ENCODE data around the gene TNFRSF19. TPM values are rescaled to one million over a fixed set of nuclear protein-coding genes. Genes with fewer than 3 reads are reported as not detected.

Gene TNFRSF19
- total RNA-seq, 1 donor from 2014 or later: 1.6 TPM

GRCh38 chr13:23715092-23715761, 145.0 kb downstream of the TNFRSF19 start:
- Mint-ChIP-seq H3K4me3 (ENCODE audit: unreplicated experiment) (no peak overlapping the region), H3K4me1 (ENCODE audit: unreplicated experiment) (peaks cover 2% of the 10 kb centered on the region), H3K27me3 (ENCODE audit: unreplicated experiment) (peaks cover 3% of the 10 kb centered on the region), H3K9me3 (ENCODE audit: unreplicated experiment) (peaks cover 15% of the 10 kb centered on the region), H3K27ac (ENCODE audit: unreplicated experiment) (no peak overlapping the region), H3K36me3 (ENCODE audit: unreplicated experiment) (peaks cover 2% of the 10 kb centered on the region)
- TF ChIP-seq, protein P1, sequence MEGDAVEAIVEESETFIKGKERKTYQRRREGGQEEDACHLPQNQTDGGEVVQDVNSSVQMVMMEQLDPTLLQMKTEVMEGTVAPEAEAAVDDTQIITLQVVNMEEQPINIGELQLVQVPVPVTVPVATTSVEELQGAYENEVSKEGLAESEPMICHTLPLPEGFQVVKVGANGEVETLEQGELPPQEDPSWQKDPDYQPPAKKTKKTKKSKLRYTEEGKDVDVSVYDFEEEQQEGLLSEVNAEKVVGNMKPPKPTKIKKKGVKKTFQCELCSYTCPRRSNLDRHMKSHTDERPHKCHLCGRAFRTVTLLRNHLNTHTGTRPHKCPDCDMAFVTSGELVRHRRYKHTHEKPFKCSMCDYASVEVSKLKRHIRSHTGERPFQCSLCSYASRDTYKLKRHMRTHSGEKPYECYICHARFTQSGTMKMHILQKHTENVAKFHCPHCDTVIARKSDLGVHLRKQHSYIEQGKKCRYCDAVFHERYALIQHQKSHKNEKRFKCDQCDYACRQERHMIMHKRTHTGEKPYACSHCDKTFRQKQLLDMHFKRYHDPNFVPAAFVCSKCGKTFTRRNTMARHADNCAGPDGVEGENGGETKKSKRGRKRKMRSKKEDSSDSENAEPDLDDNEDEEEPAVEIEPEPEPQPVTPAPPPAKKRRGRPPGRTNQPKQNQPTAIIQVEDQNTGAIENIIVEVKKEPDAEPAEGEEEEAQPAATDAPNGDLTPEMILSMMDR (IDR thresholded peaks at IDR 0.05): no peak
- DNase-seq (ENCODE audit: extremely low spot score, unreplicated experiment): no peak

- Mint-ChIP-seq H3K27me3 (ENCODE audit: unreplicated experiment) (peaks cover 3% of the 10 kb centered on the region), H3K9me3 (ENCODE audit: unreplicated experiment) (peaks cover 15% of the 10 kb centered on the region)
Observed at GRCh38 chr13:23715762-23716235, 145.6 kb downstream of the TNFRSF19 start.

DNA sequence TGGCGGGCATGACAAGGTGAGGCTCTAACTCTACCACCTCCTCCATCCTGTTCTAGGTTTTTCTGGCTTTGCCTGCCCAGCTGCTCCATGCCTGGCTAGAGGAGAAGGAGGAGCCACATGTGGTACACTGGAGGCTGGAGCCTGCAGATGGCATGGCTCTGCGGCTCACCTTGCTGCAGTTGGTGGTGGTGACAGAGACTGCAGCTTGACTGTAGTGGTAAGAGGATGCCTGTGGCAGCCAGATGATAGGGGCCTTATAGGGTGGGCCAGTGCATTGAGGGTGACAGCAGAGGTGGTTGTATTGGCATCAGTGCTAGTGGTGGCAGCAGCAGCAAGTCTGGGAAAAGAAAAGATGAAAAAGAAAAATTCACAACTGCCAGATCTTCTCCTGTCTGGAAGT, 146.2 kb downstream of the TNFRSF19 start:
- peaks cover 15% of the 10 kb centered on the region for H3K9me3 Mint-ChIP-seq (ENCODE audit: unreplicated experiment)
- peaks cover 2% of the 10 kb centered on the region for H3K36me3 Mint-ChIP-seq (ENCODE audit: unreplicated experiment)
- H3K27me3 Mint-ChIP-seq (ENCODE audit: unreplicated experiment): peaks cover 3% of the 10 kb centered on the region
- H3K4me3 Mint-ChIP-seq (ENCODE audit: unreplicated experiment): no peak overlapping the region
- peaks cover 2% of the 10 kb centered on the region for H3K4me1 Mint-ChIP-seq (ENCODE audit: unreplicated experiment)
- TF ChIP-seq, protein P1 (IDR thresholded peaks at IDR 0.05): no peak
- no peak for DNase-seq (ENCODE audit: extremely low spot score, unreplicated experiment)
- no peak overlapping the region for H3K27ac Mint-ChIP-seq (ENCODE audit: unreplicated experiment)

More at GRCh38 chr13:23715762-23716235, 145.6 kb downstream of the TNFRSF19 start:
- TF ChIP-seq, protein P1 (IDR thresholded peaks at IDR 0.05): peak; percentile 37
- no peak for DNase-seq (ENCODE audit: extremely low spot score, unreplicated experiment)
- no peak overlapping the region for H3K4me3 Mint-ChIP-seq (ENCODE audit: unreplicated experiment)
- no peak overlapping the region for H3K27ac Mint-ChIP-seq (ENCODE audit: unreplicated experiment)
- peaks cover 2% of the 10 kb centered on the region for H3K4me1 Mint-ChIP-seq (ENCODE audit: unreplicated experiment)
- peaks cover 2% of the 10 kb centered on the region for H3K36me3 Mint-ChIP-seq (ENCODE audit: unreplicated experiment)

DNA sequence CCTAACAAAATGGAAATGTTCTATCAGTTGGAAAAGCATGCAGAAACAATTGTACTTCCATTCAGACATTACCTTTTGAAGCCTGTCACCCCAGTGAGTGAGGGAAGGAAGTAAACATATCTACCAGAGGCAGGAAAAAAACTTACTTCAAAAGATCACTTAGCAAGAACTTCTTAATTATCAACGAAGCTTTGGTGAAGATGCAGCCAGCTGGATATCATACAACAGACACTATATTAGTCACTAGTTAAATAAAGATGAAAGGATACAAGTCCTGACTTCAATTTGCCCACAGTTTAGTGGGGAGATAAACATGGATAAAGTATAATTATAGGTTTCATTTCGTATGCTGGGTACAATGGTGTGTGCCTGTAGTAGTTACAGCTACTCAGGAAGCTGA, 148.8 kb downstream of the TNFRSF19 start:
- TF ChIP-seq, protein P1 (IDR thresholded peaks at IDR 0.05): no peak
- DNase-seq (ENCODE audit: extremely low spot score, unreplicated experiment): no peak
- no peak overlapping the region for H3K27ac Mint-ChIP-seq (ENCODE audit: unreplicated experiment)
- H3K9me3 Mint-ChIP-seq (ENCODE audit: unreplicated experiment): no peaks in the 10 kb centered on the region
- H3K4me1 Mint-ChIP-seq (ENCODE audit: unreplicated experiment): peaks cover 11% of the 10 kb centered on the region
- peaks cover 2% of the 10 kb centered on the region for H3K27me3 Mint-ChIP-seq (ENCODE audit: unreplicated experiment)
- H3K4me3 Mint-ChIP-seq (ENCODE audit: unreplicated experiment): no peak overlapping the region
- H3K36me3 Mint-ChIP-seq (ENCODE audit: unreplicated experiment): no peaks in the 10 kb centered on the region

GRCh38 chr13:23722726-23723453, 152.7 kb downstream of the TNFRSF19 start:
- Mint-ChIP-seq H3K9me3 (ENCODE audit: unreplicated experiment) (no peaks in the 10 kb centered on the region), H3K27me3 (ENCODE audit: unreplicated experiment) (no peaks in the 10 kb centered on the region), H3K36me3 (ENCODE audit: unreplicated experiment) (no peaks in the 10 kb centered on the region), H3K27ac (ENCODE audit: unreplicated experiment) (no peak overlapping the region), H3K4me3 (ENCODE audit: unreplicated experiment) (no peak overlapping the region), H3K4me1 (ENCODE audit: unreplicated experiment) (peaks cover 13% of the 10 kb centered on the region)
- TF ChIP-seq, protein P1 (IDR thresholded peaks at IDR 0.05): no peak
- DNase-seq (ENCODE audit: extremely low spot score, unreplicated experiment): no peak
